HuH-7.5 (cell line): Measurements from ENCODE around the gene NUP188.
A peak's percentile ranks its signal among the peaks of the same experiment; 100 is the strongest.
"Not testable (repeated sequence)": the region's sequence is repeated elsewhere in the genome, so short reads cannot be mapped to it uniquely, and the experiment has no call there.

Experiments used
- DNase-seq: peaks from one replicate; pipeline ENCODE4 v3.0.0; 2011; ENCODE audit warnings: low spot score

The NUP188 gene

DNA sequence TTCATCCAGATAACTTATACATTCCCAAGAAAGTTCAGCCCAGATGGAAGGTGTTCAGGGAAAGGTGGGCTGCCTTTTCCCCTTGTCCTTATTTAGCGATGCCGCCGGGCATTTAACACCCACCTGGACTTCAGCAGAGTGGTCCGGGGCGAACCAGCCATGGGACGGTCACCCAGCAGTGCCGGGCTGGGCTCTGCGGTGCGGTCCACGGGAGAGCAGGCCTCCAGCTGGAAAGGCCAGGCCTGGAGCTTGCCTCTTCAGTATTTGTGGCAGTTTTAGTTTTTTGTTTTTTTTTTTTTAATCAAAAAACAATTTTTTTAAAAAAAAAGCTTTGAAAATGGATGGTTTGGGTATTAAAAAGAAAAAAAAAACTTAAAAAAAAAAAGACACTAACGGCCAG lies 30.8 kb upstream of the NUP188 start:
- no peak for DNase-seq

DNA sequence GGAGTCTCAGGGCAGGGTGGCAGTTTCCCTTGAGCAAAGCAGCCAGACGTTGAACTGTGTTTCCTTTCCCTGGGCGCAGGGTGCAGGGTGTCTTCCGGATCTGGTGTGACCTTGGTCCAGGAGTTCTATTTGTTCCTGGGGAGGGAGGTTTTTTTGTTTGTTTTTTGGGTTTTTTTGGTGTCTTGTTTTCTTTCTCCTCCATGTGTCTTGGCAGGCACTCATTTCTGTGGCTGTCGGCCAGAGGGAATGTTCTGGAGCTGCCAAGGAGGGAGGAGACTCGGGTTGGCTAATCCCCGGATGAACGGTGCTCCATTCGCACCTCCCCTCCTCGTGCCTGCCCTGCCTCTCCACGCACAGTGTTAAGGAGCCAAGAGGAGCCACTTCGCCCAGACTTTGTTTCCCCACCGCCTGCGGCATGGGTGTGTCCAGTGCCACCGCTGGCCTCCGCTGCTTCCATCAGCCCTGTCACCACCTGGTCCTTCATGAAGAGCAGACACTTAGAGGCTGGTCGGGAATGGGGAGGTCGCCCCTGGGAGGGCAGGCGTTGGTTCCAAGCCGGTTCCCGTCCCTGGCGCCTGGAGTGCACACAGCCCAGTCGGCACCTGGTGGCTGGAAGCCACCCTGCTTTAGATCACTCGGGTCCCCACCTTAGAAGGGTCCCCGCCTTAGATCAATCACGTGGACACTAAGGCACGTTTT lies 30.2 kb upstream of the NUP188 start:
- no peak for DNase-seq

DNA sequence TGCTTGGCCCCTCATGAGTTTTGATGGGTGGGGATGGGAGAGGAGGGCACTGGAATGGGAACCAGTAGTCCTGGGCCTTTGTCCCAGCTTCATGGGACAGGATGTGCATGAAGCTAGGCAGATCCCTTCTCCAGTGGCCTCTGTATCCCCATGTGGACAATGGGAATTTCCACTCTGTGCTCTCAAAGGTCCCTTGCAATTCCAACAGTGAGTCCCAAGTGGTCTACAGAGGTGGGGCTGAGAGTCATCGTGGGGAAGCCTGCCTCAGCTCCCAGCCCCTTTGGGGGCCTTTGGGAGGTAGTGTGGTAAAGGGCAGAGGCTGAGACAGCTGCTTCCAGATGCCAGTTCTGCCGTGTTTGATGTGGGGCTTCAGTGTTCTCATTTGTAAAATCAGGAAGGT lies 28.6 kb upstream of the NUP188 start:
- no peak for DNase-seq

DNA sequence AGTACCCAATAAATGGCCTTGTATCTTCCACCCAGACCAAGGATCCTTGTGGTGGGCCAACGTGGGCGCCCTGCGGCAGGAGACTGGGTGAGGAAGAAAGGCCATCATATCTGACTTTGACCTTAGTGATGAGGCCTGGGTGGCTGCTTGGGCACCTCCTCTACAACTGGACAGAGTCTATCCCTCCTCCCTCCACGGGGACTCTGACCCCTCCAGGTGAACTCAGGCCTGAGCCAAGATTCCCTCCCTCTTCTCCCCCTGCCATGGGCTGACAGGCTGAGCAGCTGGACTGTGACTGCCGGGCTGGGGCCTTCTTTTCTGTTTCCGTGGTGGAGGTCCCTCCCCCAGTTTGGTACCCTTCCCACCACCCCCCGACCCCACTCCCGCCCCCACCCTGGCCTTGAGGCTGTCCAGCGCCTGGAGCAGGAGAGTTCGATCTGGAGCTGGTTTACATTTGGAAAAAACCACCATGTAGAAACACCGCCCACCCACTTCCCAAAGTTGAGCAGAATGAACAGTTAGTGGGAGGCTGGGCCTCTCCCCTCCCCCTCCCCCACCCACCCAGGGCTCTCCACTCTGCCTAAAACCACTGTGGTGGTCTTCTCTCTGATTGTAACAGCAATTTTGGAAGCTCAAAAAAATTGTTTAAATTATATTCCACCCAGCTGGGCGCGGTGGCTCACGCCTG lies 28.0 kb upstream of the NUP188 start:
- no peak for DNase-seq

DNA sequence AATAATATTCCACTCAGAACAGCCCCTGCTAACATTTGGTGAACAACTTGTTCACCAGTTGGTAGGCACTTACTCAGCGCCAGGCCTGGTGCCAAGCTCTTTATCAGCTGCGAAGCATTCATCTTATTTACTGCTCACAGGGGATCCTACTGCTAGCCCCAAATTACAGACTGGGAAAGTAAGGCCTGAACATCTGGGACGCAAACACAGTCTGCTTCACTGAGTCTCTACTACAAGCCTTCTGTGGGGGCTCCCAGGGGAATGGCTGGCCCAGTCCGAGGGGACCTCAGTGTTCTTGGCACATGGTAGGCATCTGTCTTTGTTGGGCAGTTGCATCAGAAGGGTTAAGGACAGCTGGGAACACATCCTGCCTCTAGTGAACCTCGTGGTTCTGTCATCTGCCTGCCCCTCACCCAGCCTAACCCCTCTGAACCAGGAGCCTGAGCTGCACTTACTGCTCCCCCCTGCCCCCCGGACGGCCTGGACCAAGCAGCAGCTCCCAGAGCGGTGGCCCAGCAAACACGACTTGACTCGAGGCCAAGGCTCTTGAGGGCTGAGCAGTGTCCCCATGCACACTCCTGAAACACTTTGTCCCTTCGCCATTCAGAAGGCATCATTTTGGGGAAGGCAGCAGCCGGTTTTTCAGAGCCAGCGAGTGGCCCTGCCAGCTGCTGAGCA lies 27.0 kb upstream of the NUP188 start, which contains the start of gene PHYHD1:
TSS of gene PHYHD1 (plus strand) at position 602 of the 678 bp plus-strand sequence. CDS start 1,342 bp downstream, outside the sequence.
- no peak for DNase-seq

DNA sequence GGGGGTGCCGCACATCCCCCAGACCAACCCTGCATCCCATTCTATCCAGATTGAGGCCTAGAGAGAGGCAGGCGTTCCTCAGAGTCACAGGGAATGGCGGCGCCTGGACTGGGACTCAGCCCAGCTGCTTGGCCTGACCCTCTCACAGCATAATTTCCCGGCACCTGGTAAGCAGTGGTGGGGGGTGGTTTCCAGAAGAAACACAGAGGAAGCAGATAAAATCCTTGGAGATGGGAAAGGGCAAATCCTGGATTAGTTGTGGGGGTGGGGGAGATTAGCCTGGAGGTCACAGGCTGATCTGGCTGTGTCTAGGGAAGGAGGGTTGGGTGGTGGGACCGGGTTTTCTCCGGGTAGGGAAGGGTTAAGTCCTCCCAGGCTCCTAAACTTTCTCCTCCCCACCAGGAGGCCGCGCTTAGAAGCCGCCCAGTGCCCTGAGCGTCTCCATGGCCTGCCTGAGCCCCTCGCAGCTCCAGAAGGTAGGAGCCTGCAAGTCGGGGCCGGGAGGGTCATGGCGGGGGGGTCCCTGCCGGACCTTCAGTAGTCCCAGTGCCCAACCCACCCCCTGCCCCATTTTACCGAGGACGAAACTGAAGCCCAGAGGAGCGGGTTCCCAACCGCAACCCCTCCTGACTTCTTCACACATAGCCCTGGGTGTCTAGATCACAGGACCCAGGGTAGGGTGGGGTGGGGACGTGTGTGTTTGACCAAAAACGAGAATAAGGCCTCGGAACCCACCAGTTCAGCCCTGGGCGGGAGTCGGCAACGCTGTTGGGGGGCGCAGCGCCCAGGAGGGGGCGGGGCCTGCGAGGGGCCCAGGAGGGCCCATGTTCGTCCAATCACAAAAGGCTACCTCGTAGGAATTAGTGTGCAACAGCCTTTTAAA lies 25.4 kb upstream of the NUP188 start:
- no peak for DNase-seq

DNA sequence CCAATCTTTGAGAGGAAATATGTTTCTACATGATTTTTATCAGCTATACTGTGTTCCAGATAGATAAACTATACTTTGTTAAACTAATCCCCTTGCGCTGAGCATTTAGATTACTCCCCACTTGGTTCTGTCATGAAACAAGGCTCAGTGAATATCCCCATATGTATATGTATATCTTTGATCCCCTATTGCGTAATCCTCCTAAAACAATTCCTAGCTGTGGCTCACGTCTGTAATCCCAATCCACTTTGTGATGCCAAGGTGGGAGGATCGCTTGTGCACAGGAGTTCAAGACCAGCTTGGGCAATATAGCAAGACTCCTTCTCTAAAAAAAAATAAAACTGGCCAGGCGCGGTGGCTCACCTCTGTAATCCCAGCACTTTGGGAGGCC lies 24.0 kb upstream of the NUP188 start:
- no peak for DNase-seq

DNA sequence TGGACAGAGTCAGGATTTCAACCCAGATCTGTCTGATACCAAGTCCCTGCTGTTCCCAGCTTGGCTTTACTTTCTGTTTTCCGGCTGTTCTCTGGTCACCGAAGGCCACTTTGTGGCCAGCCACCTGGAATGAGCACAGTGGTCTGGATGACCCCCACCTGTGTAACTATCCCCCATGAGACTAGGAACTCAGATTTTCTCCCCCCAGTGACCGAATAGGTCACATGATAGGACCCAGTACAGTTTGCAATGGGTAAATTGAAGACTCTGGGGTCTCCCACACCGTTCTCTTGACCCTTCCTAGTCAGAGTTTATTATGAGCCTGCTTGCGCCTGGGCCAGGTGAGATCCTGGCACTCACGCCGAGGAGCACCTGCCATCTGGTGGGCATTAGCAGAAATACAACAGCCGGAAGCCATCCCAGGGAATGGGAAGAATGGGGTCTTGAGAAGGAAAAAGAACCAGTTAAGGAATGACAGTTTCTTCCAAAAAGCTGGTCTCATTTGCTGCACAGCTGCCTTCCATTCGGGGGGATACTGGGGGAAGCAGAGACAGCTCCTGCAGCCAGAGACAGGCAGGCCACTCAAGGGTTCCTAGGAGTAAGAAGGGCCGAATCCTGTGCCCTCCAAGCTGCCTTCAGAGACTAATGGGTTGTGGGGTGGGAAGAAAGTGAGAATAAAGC lies 19.6 kb upstream of the NUP188 start:
- DNase-seq = peak; percentile 84

DNA sequence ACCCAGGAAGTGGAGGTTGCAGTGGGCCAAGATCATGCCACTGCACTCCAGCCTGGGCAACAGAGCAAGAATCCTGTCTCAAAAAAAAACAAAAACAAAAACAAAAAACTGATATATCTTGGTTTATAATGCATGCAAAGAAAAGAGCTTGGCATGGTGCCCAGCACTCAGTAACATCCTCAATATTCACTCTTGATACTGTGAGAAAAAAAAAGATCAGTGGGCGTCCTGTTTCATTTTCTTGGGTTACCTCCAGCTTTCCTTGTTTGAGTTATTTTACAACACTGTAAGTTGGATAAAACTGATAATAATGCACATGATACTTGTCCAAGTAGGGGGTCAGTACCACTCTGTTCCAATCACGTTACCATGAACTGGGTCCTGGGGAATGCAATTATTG lies 18.9 kb upstream of the NUP188 start:
- DNase-seq = no peak

DNA sequence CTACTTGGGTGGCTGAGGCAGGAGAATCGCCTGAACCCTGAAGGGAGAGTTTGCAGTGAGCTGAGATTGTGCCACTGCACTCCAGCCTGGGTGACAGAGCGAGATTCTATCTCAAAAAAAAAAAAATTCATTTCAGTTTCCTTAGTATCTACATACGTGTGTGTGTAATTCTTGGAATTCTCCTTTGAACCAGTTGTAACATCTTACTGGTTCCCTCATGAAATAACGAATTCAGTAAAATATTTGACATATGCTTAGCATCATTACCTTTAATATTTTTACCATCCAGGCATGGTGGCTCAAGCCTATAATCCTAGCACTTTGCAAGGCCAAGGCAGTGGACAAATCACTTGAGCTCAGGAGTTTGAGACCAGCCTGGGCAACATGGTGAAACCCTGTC lies 17.9 kb upstream of the NUP188 start:
- DNase-seq = no peak

DNA sequence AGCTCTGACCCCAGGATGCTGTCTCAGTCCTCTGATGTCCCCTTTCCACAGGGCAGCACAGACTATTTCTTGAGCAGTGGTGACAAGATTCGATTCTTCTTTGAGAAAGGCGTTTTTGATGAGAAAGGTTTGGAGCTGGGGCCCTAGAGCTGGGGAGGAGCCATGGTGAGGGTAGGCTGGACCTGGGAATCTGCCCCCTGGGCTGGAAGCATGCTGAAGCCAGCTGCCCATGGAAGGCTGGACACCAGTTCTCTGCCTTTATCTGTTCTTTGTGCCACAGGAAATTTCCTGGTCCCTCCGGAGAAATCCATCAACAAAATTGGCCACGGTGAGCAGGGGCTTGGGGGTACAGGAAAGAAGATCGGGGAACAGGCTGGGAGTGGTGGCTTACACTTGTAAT lies 13.8 kb upstream of the NUP188 start:
- DNase-seq = no peak

DNA sequence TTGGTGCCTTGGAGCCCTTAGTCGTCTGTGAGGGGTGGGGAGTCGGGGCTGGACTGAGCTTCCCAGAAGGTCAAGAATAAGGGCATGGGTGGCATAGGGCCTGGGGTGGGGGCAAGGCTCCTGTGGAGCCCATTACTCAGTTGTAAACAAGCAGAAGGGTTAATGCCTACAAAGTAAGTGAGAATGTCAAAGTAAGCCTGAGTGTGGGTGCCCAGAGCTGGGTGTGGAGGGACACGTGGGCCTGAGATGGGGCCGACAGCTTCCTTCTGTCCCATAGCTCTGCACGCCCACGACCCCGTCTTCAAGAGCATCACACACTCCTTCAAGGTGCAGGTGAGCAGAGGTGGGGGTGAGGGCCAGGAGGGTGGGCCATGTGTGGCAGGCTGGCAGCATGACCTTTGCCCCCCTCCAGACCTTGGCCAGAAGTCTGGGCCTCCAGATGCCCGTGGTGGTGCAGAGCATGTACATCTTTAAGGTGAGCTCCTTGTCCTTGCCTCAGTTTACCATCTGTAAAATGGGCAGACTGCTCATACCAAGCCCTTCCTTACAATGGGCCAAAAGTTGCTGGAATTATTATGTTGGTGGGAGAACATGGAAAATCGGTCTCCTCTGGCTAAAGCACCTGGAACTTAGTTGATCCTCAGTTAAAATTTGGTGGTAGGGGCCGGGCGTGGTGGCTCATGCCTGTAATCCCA lies 11.2 kb upstream of the NUP188 start:
- DNase-seq = no peak

DNA sequence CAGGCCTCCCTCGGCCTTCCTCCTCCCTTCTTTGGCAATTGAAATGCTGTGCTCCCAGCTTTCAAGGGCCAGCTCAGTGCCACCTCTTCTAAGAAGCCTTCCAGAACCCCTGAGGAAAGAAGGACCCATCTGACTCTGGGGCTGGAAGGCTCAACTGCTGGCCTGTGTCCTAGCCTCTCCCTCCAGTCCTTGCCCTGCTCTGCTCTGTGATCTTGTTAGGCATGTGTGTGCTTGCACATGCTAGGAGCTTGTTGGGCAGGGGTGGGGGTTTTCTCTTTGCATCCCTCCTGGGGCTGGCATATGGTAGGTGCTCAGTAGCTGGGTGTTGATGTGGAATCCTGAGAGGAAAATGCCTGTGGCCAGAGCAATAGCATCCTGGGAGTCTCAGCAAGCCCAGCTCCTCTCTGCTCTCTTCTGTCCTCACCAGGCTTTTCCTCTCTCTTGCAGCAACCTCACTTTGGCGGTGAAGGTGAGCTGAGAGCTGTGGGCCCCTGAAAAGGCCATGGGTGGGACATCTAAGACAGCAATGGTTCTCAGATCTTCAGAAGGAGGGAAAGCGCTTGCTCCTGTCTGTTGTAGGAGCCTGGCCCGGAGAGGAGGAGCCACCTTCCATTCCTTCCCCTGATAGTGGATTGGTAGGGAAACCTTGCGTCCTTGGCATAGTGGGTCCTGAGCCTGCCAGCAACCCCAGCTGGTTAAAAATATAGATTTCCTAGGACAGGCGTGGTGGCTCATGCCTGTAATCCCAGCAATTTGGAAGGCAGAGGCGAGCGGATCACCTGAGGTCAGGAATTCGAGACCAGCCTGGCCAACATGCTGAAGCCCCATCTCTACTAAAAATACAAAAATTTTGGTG lies 10.0 kb upstream of the NUP188 start:
- DNase-seq = no peak

DNA sequence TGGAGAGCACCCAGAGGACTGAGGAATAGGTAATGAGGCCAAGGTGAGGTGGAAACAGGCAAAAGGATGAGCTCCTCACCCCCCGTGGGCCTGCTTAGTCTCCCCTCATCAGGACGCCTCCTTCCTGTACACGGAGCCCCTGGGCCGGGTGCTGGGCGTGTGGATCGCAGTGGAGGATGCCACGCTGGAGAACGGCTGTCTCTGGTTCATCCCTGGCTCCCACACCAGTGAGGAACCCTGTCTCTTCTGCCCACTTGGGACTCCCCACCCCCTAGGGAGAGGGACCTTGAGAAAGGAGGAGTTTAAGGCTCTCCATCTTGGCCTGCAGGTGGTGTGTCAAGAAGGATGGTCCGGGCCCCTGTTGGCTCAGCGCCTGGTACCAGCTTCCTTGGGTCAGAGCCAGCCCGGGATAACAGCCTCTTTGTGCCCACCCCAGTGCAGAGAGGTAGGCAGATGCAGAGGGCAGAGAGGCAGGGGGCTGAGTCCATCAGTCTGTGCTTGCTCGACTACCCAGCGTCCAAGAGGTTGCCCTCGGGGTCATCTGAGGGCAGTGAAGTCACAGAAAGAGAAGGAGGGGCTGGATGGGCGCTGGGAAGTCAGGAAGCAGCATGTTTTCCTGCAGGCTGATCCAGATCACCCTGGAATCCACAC lies 7.1 kb upstream of the NUP188 start:
- no peak for DNase-seq

DNA sequence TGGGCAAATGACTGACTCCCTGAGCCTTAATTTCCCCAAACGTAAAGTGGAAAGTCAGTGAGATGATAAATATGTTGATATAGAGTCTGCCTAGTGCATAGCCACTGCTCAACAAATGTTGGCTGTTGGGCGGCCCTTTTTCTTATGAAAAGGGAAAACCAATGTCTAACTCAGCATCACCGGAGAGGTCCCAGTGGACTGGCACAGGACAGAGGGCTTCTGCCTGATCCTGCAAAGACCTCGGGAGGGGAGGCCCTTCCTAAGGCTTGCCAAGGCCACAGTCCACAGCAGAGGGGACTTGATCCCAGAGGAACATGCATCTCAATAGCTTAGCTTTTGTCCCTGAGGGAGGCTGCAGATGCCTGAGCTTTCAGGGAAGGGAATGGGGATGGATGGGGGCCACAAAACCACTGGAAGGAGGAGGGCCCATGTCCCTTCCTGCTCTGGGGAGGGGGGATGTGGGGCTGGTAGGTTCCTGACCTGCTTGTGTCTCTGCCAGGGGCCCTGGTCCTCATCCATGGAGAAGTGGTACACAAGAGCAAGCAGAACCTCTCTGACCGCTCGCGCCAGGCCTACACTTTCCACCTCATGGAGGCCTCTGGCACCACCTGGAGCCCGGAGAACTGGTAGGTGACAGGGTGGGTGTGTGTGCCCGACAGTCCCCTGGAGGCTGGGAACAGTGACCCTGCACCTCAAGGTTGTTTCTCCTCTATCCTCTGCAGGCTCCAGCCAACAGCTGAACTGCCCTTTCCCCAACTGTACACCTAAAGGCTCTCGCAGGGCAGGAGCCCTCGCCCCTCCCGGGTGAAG lies 6.3 kb upstream of the NUP188 start:
- no peak for DNase-seq

DNA sequence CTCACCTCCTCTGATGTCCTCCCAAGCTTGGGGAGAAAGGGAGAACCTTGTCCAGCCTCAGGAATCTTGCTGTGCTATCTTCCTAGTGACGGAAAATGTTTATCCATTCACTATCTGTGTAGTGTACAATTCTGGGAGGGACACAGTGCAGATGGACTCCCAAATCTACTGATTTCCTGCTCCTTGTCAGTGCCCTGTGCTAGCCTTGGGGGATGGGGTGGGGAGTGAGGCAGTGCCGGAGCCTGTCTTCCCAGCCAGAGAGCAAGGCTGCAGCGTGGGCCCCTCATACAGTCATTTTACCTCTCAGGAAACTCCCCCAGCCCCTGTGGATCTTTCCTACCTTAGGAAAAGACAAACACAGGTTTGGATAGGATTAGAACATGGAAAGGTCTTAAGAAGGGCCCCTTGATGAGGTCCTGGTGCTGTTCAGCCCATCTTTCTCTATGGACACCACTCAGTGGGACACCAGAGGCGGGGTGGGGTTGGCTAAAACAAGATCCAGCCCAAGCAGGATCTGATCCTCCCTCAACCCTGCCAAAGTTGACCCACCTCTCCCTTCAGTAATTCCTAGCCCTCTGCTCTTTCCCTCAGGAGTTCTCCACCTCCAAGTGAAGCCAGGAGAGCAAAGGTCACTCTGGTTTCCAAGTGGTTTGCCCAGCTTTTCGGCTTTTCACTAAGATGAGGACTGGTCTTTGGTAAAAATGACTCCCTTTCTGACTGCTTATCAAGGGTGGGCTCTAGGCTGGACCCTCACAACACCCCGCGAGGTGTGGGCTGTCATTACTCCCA lies 3.5 kb upstream of the NUP188 start:
- DNase-seq = no peak

DNA sequence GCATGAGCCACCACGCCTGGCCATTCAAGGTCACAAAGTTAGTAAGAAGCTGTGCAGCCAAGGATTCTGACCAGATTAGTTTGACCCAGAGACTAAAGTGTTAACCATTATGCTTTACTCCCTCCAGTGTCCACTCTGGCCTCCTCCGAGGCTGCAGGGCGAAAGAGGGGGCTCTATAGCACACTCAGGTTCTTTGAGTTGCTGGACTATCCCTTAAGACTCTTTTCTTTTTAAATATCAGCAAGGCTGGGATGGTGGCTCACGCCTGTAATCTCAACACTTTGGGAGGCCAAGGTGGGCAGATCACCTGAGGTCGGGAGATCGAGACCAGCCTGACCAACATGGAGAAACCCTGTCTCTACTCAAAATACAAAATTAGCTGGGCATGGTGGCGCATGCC lies 2.5 kb upstream of the NUP188 start:
- not testable (repeated sequence) for DNase-seq
